Cardiac muscle cell (in vitro differentiated cells and primary cell): ENCODE results near the gene IKZF5. TPM values are rescaled to one million over a fixed set of nuclear protein-coding genes. Genes with fewer than 3 reads are reported as not detected.

Source experiments
- DNase-seq, 2 donors: peaks; one replicate each; pipeline versions ENCODE4 v3.0.0 to v3.0.0-alpha.2; 2010 to 2017; ENCODE audit warnings: low read depth in 1 of 2, low spot score in 1 of 2
- H3K27ac ChIP-seq: fragments of 200-600 bp; sonication (generic); 2 replicates; pipeline ENCODE4 v1.5.1; 2016
- H3K27me3 ChIP-seq: fragments of 200-600 bp; sonication (generic); 2 replicates; pipeline ENCODE4 v1.6.0; 2016; ENCODE audit warnings: control low read depth
- H3K36me3 ChIP-seq: fragments of 200-600 bp; sonication (generic); 2 replicates; pipeline ENCODE4 v1.5.1; 2016; ENCODE audit warnings: control low read depth
- H3K4me1 ChIP-seq: fragments of 200-600 bp; sonication (generic); 2 replicates; pipeline ENCODE4 v1.8.1; 2017; ENCODE audit warnings: low read depth, mild to moderate bottlenecking, mixed run types
- H3K4me3 ChIP-seq: fragments of 200-600 bp; sonication (generic); 2 replicates; pipeline ENCODE4 v1.5.1; 2016; ENCODE audit warnings: mild to moderate bottlenecking
- H3K9me3 ChIP-seq: fragments of 200-600 bp; sonication (generic); 2 replicates; pipeline ENCODE4 v1.5.1; 2017; ENCODE audit warnings: low read depth, mild to moderate bottlenecking, control low read depth
- polyA plus RNA-seq: library from polyadenylated mRNA; unstranded; fragments of >200 nt; fragmentation: Nextera tagmentation; extraction: Ambion mirVana; gene quantifications from 2 replicates; pipeline ENCODE4 v1.2.1, GENCODE V29; 2016
- total RNA-seq: library from RNA; depleted of rRNA; stranded (reverse); fragments of >200 nt; gene quantifications from 2 replicates; pipeline ENCODE4 v1.2.3, GENCODE V29; 2016
- TF ChIP-seq, protein P1 (sequence below): IDR thresholded peaks from 2 replicates; pipeline ENCODE4 v1.5.1; 2012; ENCODE audit warnings: low read depth, mild to moderate bottlenecking, low read length

IKZF5 gene
- total and polyA plus RNA-seq, 2 experiments from 2014 or later, result 6.0 to 7.9 TPM

DNA sequence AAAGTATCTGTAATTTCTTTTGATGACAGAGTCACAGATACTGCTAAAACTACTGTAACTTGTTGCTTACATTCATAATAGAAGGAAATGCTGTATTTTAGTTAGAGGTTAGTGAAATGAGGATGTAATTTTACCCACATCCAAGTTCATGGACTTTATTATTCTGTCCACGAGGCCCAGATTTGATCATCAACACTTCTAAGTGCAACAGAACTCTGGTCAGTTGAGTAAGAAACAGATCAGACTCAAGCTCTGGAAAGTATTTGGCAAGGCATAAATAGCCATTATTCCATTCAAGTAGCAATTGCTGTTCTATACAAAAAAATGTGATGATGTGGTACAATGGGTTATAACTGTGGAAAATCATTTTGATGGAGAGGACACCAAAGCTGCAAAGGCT, 22.5 kb upstream of the IKZF5 start:
- DNase-seq, result no peak
- no peaks in the 10 kb centered on the region for H3K27me3 ChIP-seq
- no peaks in the 10 kb centered on the region for H3K9me3 ChIP-seq
- TF ChIP-seq, protein P1, sequence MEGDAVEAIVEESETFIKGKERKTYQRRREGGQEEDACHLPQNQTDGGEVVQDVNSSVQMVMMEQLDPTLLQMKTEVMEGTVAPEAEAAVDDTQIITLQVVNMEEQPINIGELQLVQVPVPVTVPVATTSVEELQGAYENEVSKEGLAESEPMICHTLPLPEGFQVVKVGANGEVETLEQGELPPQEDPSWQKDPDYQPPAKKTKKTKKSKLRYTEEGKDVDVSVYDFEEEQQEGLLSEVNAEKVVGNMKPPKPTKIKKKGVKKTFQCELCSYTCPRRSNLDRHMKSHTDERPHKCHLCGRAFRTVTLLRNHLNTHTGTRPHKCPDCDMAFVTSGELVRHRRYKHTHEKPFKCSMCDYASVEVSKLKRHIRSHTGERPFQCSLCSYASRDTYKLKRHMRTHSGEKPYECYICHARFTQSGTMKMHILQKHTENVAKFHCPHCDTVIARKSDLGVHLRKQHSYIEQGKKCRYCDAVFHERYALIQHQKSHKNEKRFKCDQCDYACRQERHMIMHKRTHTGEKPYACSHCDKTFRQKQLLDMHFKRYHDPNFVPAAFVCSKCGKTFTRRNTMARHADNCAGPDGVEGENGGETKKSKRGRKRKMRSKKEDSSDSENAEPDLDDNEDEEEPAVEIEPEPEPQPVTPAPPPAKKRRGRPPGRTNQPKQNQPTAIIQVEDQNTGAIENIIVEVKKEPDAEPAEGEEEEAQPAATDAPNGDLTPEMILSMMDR, result no peak
- H3K27ac ChIP-seq, result no peak overlapping the region
- H3K36me3 ChIP-seq, result peaks cover 13% of the 10 kb centered on the region
- no peak overlapping the region for H3K4me3 ChIP-seq
- no peaks in the 10 kb centered on the region for H3K4me1 ChIP-seq

DNA sequence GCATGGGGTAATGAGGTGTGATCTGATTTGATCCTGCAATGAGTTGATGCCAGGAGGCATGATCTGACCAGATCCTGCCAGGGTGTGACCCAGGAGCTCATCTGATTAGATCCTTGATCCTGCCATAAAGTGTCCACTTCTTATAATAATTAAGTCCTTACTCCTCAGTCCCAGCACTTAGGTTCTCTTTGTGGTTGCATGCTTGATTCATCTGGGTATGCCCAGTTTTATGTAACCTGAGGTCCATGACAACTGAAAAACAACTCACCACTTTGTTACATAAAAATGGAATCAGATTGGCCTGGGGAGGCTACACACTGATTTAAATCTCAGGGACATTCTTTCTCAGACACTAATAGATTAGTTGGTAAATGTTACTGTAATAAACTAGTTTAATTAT, 19.3 kb upstream of the IKZF5 start:
- Histone ChIP-seq H3K27ac (no peak overlapping the region), H3K27me3 (no peaks in the 10 kb centered on the region), H3K36me3 (no peaks in the 10 kb centered on the region), H3K4me1 (no peaks in the 10 kb centered on the region), H3K9me3 (no peaks in the 10 kb centered on the region), H3K4me3 (no peak overlapping the region)
- no peak for DNase-seq
- TF ChIP-seq, protein P1, result no peak

DNA sequence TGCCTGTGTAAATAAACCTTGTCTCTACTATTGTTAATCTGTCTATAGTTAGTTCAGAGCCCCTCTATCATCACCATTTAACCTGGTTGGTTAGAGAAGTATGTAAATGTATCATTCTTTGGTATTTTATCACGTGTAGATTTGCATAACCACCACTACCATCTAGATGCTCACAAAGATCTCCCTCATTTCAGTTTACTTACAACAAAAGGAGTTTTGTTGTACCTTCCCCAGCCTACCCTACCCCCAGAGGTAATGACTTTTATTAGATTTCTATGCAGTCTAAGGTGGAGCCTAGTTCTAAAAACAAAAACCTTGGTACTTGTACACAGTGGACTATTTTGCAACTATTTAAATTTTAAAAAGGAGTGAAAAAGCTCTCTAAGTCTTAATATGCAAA, 17.7 kb upstream of the IKZF5 start:
- no peak overlapping the region for H3K27ac ChIP-seq
- DNase-seq, result no peak
- TF ChIP-seq, protein P1, result no peak
- no peaks in the 10 kb centered on the region for H3K27me3 ChIP-seq
- H3K4me3 ChIP-seq, result no peak overlapping the region
- H3K9me3 ChIP-seq, result no peaks in the 10 kb centered on the region
- no peaks in the 10 kb centered on the region for H3K36me3 ChIP-seq
- H3K4me1 ChIP-seq, result no peaks in the 10 kb centered on the region

DNA sequence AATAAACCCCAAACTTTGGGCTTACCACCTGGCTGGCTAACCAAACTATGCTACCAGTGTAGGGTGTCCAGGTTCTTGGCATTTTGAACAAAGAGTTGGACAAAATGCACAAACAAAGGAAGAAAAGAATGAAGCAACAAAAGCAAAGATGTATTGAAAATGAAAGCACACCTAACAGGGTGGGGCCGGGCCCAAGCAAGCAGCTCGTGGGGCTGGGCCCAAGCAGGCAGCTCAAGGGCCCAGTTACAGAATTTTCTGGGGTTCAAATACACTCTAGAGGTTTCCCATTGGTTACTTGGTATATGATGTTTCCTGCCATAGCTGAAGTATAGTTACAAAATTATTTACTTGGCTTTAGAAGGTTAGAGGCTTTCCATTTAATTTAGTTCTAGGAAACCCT, 15.9 kb upstream of the IKZF5 start:
- Histone ChIP-seq H3K9me3 (no peaks in the 10 kb centered on the region), H3K27ac (no peak overlapping the region), H3K27me3 (no peaks in the 10 kb centered on the region)

DNA sequence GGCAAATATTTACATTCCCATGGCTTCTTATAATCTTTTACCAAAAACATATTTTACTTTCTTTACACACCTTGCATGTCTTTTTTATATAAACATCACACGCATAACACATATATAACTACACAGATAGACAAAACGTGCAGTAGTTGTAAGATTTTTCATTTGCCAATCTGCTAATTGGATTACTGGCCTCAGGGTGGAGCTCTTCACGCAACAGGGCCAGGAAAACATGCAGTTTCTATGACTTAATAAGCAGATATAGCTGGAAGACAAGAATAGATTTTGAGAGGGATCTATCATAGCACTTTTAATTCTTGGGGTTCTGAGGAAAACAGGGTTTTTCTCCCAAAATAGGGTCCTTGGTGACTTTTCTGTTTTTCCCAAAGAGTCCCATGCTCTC, 12.9 kb upstream of the IKZF5 start:
- no peaks in the 10 kb centered on the region for H3K27me3 ChIP-seq
- no peaks in the 10 kb centered on the region for H3K4me1 ChIP-seq
- H3K36me3 ChIP-seq, result no peaks in the 10 kb centered on the region
- peak in 1 of 2 donors; percentile 37 for DNase-seq
- TF ChIP-seq, protein P1, result peak; percentile 52
- no peaks in the 10 kb centered on the region for H3K9me3 ChIP-seq
- no peak overlapping the region for H3K4me3 ChIP-seq
- no peak overlapping the region for H3K27ac ChIP-seq

More for the DNA sequence above, 15.9 kb upstream of the IKZF5 start:
- TF ChIP-seq, protein P1, result no peak
- DNase-seq, result no peak
- Histone ChIP-seq H3K4me1 (no peaks in the 10 kb centered on the region), H3K4me3 (no peak overlapping the region), H3K36me3 (no peaks in the 10 kb centered on the region)
